Hematopoietic multipotent progenitor cell treated with erythropoietin and hydrocortisone succinate and interleukin-3 and kit ligand, for 8 days (in vitro differentiated cells): Measurements from ENCODE around the gene IFT122.
"Not testable (repeated sequence)": the region's sequence is repeated elsewhere in the genome, so short reads cannot be mapped to it uniquely, and the experiment has no call there.

Experiments used
- DNase-seq: peaks from one replicate; pipeline ENCODE4 v3.0.0-alpha.2; 2015

The IFT122 gene

GRCh38 chr3:129439817-129440617 lies at the start of gene IFT122, which contains the start of gene MBD4:
Gene IFT122 (plus strand): TSS chr3:129440224. CDS start chr3:129440331, 107 bp downstream.
Gene MBD4 (minus strand): TSS chr3:129439948. CDS start chr3:129439833, 115 bp downstream.
- peak; percentile 100 for DNase-seq

- not testable (repeated sequence) for DNase-seq
Measured at GRCh38 chr3:129391583-129391982, 48.4 kb upstream of the IFT122 start.

GRCh38 chr3:129392106-129392887 lies 47.7 kb upstream of the IFT122 start:
- DNase-seq = not testable (repeated sequence)

DNA sequence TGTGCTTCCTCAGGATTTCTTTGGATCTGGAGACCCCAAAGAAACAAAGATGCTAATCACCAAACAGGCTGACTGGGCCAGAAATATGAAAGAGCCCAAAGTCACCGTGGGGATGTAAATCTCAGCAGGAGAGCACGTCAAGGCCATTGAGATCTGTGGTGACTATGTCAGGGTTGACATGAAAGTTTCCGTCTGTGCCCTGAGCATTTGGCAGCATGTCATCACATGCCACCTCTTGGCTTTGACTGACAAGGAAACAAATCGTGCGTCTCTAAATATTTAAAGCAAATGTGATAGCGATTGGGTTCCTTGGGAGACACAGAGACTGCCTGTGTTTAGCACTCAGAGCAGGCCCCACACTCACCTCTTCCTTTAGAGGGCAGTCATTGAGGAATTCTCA lies 46.8 kb upstream of the IFT122 start:
- no peak for DNase-seq

DNA sequence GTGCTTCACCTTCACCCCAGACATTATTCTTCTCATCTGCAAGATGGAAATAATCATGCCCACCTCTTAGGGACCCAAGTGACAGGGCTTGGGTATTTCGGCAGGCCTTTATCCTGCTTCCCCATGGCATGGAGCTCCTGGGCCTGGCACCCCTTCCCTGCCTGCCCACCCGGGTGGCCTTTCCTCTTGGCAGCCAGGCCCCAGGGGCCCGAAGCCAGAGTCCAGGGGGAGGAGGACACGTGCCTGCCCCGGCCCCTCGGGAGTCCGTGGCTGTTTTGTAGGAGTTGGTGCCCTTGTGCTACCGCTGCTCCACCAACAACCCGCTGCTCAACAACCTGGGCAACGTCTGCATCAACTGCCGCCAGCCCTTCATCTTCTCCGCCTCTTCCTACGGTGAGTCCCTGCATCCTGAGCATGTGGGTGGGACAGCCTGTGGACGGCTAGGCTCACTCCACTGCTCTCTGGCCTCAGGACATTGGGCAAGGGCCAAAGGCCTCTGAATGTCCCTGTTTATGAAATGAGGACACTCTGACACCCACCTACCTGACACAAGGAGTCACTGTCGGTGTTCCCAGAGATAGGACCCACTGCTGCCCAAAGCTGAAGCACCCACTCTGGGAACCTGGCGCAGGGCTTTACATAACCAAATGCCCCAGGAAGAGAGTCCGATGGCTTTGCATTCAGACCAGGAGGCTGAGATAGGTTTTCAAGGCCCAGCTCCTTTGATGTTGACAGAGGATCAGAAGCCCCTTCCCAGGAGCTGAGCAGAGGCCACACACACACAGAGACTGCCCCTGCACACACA lies 46.1 kb upstream of the IFT122 start:
- not testable (repeated sequence) for DNase-seq

- peak; percentile 48 for DNase-seq
Measured at GRCh38 chr3:129398803-129399144, 41.2 kb upstream of the IFT122 start.

- peak; percentile 99 for DNase-seq
Measured at GRCh38 chr3:129399145-129399894, 40.7 kb upstream of the IFT122 start.

- no peak for DNase-seq
Measured at GRCh38 chr3:129399895-129400357, 40.1 kb upstream of the IFT122 start.

- DNase-seq = no peak
Measured at GRCh38 chr3:129402210-129402609, 37.8 kb upstream of the IFT122 start.

GRCh38 chr3:129402616-129403015 lies 37.4 kb upstream of the IFT122 start:
- no peak for DNase-seq

DNA sequence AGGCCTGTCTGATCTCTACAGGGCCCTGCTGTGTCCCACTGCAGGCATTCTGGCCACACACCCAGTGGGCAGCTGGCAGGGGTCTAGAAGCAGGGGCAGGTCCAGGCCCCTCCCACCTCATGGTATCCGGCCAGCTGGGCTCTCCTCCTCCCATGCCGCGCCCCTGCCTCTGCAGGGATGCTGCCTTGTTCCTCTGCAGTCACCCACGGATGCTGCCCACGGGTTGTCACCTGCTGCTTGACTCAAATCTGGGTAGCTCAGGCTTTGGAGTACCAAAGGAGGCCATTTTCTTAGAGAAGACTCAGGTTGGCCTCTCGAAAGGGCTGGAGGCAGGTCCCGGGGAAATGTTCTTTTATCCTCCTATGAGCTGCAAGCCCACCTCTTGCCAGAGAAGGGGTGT lies 36.6 kb upstream of the IFT122 start:
- no peak for DNase-seq

DNA sequence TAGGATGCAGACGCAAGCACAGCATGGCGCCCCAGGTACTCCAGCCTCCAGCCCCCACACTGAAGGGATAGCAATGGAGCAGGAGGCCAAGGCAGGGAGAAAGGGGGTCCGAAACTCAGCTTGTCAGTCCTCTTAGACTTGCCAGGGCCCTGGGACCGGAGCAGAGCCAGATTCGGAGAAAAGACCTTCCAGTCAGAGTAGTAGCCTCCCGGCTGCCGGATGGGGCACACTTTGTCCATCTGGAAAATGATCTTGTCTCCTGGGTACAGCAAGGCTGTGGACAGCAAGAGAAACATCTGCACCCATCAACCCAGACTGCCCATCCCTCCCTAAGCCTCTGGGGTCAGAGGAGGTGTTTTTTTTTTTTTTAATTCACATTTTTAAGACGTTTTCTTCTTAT lies 35.9 kb upstream of the IFT122 start:
- DNase-seq = no peak

- no peak for DNase-seq
Measured at GRCh38 chr3:129404610-129405009, 35.4 kb upstream of the IFT122 start.

- no peak for DNase-seq
Measured at GRCh38 chr3:129409541-129409940, 30.5 kb upstream of the IFT122 start.

DNA sequence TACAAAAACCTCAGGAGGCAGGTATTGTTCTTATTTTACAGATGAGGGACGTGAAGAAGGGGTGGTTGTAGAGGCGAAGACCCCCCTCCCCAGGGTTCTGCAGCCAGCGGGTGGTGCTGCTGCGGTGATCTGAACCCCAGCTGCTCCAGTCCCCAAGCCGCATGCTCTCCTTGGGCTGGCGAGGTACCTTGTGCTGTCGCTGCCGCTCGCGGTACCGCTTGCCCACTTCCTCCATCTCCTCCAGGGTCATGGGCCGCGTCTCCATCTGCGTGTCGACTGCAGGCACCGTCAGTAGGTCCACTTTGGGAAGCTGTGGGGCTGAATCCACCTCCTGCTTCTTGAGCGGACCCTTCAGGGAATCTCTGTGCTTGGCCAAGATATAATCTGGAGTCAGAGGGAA lies 29.1 kb upstream of the IFT122 start:
- no peak for DNase-seq

DNA sequence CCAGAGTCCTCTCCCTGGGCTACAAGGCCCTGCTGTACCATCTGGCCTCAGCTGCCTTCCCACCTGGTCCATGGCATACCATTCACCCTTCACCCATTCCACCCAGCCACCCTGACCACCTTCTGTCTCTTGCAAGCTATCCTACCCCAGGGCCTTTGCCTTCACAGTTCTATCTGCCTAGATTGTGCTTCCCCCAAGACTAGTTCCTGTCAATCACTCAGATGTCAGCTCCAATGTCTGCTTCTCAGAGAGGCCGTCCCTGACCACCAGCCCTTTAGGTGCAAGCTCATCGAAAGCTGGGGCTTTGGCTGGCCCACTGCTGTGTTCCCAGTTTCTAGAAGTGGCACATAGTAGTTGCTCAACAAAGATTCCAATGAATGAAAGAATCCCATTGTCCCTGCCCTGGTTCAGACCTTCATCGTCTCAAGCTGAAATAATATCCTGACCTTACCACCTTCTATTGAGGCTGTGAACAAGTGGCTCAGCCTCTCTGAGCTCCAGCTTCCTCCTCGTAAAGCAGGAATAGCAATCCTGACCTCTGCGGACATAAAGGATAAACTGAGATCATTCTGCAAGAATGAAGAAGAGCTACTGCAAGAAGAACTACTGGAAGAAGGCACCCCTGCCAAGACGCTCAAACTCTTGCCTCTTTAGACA lies 27.4 kb upstream of the IFT122 start:
- DNase-seq = no peak

GRCh38 chr3:129413238-129413637 lies 26.8 kb upstream of the IFT122 start:
- DNase-seq = peak; percentile 33

- peak; percentile 83 for DNase-seq
Measured at GRCh38 chr3:129413687-129414506, 26.1 kb upstream of the IFT122 start.

DNA sequence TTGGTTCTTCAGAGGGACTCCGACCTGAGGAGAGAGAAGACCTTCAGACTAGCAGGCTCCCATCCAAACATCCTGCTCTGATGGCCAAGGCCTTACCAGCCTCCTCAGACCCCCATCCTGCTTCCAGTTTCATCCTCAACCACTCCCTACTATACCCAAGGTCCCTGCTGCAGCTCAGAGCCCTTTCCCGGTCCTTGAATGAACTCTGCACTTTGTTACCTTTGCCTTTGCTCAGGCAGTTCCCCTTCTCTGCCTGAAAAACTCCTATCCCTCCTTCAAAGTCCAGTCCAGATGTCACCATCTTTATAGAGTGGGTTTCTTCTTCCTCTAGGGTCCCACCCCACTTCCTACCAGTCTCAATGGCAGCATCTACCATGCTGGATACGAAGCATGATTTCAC lies 24.6 kb upstream of the IFT122 start:
- no peak for DNase-seq

- no peak for DNase-seq
Measured at GRCh38 chr3:129415830-129416229, 24.2 kb upstream of the IFT122 start.

DNA sequence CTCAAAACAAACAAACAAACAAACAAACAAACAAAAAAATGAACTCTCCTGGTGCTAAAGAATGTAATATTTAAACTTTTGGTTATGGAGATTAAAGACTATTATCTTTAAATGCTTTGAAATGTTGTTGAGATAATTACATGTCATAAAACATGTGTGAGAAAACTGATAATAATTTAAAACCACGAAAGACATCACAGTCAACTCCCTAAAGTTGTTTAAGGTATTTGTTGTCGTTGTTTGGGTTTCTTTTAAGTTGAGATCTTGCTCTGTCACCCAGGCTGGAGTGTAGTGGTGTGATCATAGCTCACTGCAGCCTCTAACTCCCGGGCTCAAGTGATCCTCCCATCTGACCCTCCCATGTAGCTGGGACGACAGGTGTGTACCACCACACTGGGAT lies 23.6 kb upstream of the IFT122 start:
- peak; percentile 83 for DNase-seq
